HG03175 (cell line): ENCODE data around the gene SLC9A7.

Source experiments
- ATAC-seq: cut with Tn5 transposase; IDR thresholded peaks from one replicate; pipeline ENCODE4 v1.9.1; 2021; ENCODE audit warnings: mild to moderate bottlenecking, moderate library complexity; ENCODE audit not compliant: unreplicated experiment

SLC9A7 gene

DNA sequence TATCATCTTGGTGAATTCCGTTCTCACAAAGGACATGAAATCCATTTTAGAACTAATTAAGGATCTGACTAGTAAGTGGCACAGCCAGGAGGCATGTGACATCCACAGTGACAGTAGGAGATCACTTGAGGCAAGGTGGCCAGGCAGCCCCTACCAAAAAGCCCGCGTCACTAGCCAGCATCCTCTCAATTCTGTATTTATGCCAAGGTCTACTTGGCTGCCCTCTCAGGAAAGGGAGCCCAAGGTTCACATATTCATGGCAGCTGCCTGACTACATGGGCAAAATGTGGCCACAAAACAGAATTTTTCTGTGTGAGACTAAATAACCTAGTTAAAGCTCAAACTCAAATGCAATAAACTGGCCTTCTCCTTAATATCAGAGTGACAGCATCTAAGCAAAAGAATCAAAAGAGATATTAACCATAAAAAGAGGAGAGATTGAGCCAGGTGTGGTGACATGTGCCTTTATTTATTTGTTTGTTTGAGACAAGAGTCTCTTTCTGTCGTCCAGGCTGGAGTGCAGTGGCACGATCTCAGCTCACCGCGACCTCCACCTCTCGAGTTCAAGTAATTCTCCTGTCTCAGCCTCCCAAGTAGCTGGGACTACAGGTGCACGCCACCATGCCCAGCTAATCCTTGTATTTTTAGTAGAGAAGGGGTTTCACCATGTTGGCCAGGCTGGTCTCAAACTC is 51.5 kb downstream of the SLC9A7 start:
- no peak for ATAC-seq

DNA sequence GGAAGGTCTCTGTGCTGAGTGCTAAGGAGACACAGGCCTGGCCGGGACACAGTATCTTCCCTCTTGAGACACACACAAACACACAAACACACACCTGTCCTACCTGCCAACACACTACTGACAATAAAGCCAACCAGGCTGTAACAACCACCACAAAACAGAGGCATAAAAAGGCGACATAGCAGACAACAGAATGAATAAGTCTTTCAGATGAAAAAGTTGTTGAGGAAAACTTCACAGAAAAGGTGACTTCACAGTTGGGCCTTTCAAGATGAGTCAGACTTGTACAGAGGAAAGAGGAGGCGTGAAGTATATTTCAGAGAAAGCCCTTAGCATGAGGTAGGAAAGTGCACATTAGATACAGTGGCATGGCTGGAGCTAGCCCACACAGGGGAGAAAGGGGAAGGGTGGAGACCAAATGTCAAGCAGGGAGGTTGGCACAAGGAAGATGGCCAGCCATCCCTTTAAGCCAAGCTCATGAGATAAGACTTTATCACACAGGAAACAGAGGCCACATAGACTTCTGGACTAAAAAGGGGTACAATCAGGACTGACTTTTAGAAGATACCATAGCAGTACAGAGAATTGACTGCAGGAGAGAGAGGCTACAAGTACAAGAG is 54.0 kb downstream of the SLC9A7 start:
- peak; percentile 97 for ATAC-seq

DNA sequence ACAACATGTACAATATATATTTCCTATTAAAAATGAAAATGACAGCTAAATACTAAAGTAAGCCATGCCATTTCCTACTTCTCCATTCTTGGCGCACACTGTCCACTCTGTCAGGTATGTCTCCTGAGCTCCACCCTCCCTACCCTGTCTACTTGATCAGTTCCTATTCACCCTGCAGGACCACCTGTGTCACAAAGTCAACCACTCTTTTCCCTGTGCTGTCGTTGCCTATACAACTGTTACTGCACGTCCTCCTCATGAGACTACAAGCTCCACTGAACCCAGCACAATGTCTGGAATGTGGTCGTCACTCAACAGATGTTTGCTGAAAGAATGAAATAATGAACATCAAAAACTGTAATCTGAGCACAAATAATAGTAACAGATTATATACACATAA is 54.9 kb downstream of the SLC9A7 start:
- peak; percentile 38 for ATAC-seq

DNA sequence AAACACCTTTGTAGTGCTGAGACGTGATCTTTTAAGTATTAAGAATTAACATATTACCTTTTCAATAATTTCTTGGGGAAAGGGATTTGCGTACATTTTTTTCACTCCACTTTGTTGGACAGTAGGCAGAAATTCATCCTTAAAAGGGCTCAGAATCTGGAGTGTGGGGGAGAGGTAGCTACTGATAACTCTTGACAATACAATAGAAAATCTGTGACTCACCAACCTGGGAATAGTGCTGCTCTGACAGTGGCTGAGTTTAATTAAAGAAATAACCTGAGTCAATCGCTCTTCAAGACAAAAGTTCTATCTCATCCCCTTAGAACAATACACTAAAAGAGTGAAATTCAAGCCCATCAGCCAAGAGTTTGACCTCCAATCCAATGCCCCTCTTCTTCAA is 60.2 kb downstream of the SLC9A7 start:
- ATAC-seq = no peak

DNA sequence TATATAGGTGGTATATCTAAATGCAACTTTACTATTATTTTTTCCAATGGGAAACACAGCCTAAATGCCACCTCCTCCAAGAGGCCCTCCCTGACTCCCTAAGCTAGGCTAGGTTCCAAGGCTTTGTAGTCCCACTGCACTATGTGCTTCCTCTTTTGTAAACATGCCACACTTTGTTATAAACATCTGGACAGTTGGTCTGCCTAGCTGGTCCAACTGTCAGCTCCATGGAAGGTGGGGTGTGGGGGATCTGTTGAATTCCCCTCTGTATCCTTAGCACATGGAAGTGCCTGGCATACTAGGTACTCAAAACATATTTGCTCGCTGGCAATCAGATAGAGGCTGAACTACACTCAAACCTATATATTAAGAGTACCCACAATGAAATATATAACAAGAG is 63.4 kb downstream of the SLC9A7 start:
- ATAC-seq = no peak

DNA sequence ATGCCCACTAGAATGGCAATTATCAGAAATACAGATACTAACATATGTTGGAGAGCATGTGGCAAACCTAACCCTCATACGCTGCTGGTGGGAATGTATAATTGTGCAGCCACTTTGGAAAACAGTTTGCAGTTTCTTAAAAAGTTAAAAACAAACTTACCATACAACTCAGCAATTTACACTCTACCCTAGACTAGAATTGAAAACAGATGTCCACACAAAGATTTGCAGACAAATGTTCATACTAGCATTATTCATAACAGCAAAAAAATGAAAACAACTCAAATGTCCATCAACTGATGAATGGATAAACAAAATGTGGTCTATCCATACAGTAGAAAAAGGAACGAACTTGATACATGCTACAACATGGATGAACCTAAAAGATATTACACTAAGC is 64.4 kb downstream of the SLC9A7 start:
- no peak for ATAC-seq

DNA sequence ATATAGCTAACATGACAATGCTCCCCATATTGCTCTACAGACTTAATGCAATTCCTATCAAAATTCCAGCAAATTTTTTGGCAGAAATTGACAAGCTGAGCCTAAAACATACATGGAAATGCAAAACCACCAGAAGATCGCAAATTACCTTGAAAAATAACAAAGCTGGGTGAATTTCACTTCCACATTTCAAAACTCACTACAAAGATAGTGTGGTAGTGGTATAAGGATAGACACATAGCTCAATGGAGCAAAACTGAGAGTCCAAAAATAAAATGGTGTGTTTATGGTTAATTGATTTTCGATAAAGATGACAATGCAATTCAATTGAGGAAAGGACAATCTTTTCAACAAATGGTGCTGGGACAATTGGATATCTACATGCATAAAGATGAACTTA is 65.8 kb downstream of the SLC9A7 start:
- peak; percentile 52 for ATAC-seq

DNA sequence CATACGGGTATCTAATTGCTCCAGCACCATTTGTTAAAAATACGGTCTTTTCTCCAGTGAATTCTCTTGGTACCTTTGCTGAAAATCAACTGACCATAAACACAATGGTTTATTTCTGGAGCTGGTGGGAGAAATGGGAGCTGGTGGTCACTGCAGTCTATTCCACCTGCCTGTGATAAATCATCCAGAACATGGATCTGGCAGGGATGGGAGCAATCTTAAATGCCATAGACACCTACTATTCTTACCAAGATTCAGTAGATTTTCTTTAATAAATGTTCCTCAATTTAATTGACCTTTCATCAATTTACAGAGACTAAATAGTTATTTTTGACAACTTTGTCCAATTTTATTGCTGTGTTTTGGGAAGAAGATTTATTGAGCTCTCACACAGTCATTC is 68.1 kb downstream of the SLC9A7 start:
- no peak for ATAC-seq

DNA sequence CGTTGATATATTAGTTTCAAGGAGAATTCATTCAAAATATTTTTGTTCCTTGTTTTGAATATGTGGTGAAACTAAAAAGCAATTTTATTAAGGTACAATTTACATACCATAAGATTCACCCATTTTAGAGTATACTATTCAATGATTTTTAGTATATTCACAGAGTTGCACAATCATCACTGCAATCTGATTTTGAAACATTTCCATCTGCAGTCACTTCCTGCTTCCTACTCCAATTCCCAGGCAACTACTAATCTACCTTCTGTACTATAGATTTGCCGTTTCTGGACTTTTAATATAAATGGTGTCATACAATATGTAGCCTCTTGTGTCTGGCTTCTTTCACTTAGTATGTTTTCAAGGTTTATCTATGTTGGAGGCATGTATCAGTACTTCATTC is 71.3 kb downstream of the SLC9A7 start:
- ATAC-seq = no peak

DNA sequence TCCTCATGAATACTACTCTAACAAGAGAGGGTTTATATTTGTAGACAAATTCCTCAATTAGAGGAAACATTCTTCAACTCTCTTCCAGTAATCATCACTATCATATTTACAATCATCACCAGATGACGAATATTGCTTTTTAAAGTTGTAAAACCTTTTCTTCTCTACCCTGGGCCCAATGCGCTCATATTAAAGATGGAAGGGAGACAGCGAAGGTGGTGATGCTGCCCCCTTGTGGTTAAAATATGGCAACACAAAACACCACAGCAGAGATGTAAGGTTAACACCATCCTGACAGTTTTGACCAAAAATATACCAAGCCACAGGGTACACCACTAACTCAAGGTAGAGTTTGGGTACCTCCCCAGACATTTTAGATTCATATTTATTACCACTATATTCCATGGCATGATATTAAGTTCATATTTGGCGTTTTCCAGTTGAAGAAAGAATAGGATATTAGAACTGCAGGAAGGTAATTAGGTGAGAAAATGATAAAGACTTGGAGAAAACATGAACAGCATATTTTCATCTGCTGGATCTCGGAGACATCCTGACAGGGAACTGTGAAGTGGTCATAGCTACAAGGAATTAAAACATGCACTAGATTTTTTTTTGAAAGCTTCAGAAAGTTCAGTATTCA is 72.8 kb downstream of the SLC9A7 start:
- ATAC-seq = no peak

DNA sequence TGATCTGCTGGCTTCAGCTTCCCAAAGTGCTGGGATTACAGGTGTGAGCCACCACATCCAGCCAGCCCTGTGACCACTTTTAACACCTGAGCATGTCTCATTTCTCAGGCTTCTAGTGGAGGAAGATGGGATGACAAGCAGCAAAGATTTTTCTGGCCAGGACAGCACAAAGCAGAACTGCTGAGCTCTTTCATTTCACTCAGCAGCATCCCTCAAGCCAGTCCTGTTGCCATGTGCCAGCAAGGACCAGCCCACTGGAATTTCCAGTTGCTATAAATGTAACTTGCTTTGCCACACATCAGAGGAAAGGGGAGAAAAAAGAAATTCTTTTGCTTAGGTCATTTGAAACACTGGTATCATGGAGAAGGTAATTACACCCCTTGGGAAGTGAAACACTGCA is 75.9 kb downstream of the SLC9A7 start:
- ATAC-seq = no peak

DNA sequence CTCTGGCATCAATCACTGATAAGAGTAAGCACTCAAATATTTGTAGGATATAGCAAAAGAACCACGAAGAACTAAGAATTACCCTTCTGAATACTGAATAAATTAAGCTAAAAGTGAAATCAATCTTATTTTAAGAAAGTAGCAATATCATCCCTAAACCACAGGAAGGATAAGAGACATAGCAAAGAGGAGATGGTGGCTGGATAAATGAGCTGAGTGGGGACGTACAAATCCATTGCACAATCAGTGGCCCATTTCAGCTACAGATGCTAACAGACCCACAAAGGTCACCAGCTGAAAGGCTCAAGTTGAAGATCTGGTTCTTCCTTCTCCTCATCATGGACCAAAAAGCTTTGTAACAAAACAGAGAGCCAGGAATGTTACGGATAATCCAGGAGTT is 77.1 kb downstream of the SLC9A7 start:
- ATAC-seq = no peak

DNA sequence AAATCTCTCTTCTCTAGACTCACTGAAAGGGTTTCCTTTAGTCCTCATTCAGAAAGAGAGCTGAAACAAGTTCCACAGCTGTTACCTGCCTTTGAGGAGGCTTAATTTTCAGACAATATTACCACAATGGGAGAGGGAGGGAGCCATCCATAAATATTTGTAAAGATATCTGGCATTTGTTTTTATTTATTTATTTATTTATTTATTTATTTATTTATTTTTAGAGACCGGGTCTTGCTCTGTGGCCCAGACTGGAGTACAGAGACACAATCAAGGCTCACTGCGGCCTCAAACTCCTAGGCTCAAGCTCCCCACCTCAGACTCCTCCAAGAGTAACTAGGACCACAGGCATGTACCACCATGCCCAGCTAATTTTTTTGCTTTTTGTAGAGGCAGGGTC is 80.7 kb downstream of the SLC9A7 start:
- no peak for ATAC-seq

DNA sequence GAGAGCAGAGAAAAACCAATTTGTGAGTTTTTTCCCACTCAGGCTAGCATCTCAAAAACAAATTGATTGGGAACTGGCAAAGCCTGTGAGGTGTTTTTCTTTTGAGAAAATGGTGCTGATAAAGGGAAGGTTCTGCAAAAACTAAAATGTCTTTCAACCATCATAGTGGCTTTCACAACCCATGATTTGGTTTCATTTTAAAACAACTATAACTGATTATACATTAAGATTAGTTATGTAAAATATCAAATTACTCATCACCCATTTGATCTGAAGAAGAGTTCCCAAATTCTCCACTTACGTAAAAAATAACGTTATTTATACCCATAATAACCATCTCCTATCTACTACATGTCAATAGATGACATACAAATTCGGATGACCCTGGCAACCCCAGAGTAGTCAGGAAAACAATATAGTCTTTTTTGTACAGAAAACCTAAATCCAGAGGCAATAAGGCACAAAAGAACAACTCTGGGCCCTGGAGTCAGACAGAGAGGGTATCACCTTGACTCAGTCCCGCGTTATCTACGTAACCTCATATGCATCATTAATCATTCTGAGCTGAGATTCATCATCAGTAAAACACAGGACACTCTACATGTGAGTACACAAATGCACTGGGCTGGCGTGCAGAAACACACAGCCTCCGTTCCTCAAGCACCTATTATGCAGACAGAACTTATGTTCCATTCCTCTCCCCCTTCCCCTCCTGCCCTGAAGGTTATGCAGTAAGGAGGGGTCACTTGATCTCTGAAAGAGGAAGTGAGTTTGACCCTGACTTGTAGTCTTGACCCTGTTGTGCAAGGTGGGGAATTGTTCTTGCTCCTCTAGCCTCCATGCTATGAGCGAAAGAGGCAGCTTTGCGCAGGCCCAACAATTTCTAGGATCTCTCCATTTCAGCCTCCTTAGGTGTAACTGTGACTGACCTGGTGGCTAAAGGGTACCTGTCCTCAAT is 82.2 kb downstream of the SLC9A7 start:
- ATAC-seq = no peak

DNA sequence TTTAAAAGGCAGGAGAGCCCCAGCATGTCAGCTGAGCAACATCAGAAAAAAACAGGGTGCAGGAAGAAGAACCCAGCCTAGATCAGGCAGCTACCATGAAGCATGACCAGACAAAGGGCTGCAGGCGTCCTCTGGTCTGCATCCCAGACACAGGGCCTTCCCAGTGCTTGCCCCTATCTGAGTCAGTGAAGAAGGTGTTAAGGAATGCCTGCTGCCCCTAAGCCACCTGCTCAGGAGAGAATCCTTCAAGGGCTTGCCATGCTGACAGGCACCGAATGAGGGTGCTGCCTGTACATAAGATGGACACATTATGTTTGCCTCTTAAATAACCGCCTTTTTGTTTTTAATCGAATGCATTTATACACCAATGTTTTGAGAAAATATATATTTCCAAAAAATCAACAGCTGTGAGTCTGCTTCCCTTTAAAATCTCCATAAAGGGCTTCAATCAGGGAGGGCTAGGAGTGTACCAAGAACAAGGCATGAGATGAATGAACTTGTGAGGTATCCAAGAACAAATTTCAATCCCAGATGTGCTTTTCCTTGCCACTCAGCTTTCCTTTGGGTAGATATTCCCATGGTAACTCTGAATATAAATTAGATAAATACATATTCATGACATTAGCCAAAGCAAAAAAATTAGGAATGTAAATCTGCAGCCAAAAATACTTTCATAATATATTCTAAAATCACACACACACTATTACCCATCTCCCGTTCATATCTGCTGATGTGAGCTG is 85.1 kb downstream of the SLC9A7 start:
- no peak for ATAC-seq

DNA sequence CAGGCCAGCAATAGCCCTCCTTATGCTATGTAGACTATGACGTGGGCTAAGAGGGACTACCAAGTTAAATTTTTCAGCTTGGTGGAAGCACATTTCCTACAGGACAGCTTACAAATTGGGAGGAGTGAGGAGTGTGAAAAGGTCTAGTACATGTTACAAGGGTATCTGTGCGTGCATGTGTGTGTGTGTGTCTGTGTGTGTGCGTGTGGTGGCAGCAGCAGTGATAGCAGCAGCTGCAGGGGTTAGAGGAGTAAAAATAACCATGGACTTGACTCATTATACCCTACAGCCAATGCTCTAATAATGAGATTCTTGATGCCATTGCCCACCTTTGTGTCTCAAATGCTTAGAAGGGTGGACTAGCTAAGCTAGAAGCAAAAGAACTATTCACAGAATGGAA is 88.6 kb downstream of the SLC9A7 start:
- ATAC-seq = no peak

DNA sequence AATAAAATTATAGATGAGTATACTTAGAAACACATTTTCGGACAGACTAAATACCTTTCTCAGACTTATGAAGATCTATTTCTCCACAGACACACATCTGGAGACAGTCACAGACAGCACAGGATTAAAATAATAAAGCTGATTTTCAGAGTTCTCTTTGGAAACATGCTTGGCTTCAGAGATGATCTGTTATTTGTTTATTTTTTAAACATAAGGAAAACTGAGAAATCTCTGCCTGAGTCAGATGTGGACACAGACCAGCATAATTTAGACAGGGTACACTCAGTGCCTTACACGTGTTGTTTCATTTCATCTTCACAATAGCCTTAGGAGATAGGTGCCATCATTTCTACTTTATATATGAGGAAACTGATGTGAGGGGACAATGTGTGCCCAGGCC is 92.1 kb downstream of the SLC9A7 start:
- ATAC-seq = no peak

DNA sequence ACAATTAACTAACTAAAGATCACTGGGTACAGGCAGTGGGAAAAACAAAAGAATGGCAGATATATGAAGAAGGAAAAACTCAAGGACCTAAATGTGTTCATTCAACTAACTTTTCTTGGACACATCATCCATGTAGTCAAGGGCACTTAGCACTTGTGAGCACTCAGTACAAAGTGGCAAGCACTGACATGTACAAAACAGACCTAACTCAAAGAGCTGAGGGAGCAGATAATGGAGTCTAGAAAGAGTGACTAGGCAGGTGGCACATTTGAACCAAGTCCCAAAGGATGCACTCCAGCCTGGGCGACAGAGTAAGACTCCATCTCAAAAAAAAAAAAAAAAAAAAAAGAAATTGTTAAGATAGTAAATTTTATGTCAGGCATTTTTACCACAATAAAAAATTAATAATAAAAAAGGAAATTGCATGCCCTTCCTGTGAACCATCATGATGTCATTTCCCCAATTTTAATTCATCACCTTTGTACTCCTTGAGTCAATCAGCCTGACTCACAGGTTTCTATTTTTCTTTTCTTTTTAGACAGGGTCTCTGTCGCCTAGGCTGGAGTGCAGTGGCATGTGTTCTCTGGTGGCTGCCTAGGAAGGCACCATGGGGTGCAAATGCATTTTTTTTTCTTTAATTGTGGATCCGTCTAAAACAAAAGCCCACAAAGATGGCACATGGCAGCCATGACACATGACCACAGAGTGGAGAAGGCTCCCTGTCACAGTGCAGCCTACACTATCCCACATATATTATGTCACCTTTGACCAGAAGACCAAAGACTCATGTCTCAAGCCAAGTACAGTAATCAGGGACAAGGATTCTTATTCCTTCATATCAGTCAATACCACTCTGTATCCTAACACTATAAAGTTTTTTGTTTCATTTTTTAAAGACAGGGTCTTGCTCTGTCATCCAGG is 93.4 kb downstream of the SLC9A7 start:
- ATAC-seq = no peak

DNA sequence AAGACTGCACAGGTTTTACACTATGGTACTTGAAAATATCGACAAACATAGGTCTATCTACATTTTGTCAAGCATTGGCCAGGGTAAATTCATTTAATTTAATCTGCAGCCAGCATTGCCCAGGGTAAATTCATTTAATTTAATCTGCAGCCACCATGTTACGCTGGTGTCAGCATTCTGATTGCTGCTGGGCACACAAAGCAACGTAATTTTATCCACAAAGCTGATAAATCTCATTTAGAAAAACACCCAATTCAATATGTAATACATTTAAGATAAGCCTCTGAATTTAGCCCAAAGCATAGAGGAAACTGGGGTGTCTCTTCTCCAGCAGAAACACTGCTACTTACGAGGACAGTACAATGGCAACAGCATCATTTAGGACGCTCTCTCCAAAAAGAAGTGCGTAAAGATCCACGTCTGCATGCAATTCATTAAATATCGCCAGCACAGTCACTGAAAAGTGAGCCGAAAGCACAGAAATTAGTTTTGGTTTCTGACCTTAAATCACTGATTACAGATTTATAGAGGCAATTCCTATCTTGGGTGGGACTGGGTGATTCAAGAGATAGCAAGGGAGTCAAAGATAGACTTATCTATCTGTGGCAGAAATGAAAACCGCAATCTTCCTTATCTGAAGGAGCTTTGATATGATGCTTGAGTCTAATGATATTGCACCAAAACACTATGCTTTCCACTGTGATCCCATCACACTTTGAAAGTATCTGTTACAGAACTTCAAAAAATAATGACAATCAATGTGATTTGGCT is 96.5 kb downstream of the SLC9A7 start:
- no peak for ATAC-seq
